GM21528 (cell line): ENCODE measurements around the gene GPC5.
"Not testable (repeated sequence)": the region's sequence is repeated elsewhere in the genome, so short reads cannot be mapped to it uniquely, and the experiment has no call there.

Experiments used
- ATAC-seq: cut with Tn5 transposase; IDR thresholded peaks from one replicate; pipeline ENCODE4 v1.9.1; 2021; ENCODE audit warnings: mild to moderate bottlenecking, moderate library complexity; ENCODE audit not compliant: unreplicated experiment, low FRiP score

Gene GPC5

DNA sequence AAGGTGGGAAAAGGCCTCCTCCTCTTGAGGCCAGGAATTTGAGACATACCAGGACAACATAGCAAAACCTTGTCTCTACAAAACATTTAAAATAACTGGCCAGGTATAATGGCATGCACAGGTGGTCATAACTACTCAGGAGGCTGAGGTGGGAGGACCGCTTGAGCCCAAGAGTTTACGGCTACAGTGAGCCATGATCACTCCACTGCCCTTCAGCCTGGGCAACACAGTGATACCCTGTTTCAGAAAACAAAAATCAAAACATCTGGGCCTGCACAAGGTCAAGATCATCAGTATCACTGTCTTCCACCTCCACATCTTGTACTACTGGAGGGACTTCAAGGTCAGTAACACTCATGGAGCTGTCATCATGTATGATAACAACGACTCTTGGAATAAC, 1085.5 kb downstream of the GPC5 start:
- no peak for ATAC-seq

DNA sequence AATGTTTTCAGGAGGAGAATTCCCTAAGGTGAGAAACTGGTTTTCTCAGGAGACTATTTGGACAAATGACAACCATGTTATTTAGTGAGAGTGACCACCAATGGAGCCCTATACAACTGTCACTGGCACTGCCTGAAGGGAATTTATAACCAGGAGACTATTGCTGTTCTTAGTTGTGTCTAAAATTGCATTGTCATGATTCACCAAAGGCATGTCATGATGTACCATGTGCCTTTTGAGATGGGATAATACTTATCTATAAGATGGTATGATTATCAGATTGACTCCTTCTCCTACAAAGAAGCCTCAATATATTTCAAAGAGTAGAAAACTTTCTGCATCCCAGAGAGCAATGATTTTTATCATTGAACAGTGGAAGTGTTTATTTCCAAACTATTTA, 1088.8 kb downstream of the GPC5 start:
- ATAC-seq: no peak

DNA sequence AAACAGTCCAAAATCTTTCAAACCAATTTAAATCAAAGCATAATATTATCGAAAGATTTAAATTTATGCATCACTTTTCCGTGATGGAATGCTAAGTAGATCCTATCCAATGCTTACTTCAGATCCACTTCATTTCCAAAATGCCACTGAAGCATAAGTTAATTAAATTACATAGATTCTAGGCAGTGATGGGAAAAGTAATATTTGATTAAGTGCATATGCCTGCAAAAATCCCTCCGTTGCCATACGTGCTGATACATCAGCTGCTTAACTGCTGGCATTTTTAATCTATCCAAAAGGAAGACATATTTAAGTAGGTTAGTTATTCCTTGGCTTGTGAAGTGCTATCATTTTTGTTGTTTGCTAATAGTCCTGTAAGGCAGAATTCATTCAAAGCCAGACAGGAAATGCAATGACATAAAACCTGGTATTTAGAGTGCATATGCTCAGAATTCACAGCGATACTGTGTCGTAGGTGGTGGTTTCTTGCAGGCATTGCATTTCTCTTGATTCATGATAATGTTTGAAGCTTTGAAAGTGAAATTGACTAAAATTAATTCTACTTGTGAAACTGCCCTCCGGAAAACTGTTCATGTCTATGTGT, 1089.9 kb downstream of the GPC5 start:
- no peak for ATAC-seq

DNA sequence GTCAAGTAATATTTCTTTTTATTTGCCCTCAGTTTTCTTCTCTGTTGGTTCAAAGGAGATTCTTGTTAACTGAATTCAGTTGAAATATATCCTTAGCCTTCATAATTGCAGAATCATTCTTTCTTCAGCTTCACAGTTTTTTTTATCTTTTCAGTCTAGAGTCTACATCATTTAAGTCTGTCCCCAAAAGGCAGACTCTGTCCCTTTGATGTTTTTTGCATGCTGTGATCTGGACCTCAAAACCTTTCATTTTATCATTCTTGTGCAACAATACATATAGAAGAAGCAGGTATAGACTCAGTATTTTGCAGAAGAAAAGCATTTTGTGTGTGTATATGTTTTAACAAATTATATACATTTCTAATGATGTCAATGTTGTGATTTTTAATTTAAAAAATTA, 1093.4 kb downstream of the GPC5 start:
- no peak for ATAC-seq

DNA sequence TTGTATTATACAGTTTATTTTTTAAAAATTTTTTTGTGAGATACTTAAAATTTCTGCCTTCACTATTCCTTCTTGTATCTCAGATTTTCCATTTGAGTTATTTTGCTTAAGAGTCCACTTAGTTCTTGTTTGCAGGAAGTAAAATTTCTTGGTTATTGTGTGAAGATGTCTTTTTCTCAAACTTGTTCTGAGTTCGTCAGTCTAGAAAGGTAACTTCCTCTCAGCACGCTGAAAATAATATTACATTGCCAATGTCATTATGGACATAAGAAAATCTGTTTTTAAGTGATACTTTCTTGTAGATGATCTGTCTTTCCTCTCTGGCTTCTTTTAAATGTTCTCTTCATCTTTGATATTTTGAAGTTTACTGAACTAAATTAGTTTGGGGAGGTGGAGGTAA, 1096.5 kb downstream of the GPC5 start:
- ATAC-seq: no peak

DNA sequence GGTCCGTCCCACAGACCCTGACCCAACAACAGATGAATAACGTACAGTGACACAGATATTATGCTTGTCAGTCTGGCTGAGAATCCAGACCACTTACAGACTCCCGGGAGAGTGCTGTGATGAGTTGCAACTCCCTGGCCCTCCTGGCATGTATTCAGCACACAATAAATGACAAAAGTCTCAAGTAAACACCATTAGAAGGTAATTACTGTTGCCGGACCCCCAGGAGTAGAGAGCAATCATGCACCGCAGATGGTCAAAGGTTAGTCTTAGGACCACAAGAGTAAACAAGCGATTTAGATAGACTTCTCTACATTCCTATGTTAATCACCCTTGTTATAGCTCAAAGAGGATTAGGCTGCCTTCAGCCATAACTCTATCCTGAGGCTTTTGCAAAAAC, 1101.8 kb downstream of the GPC5 start:
- no peak for ATAC-seq

DNA sequence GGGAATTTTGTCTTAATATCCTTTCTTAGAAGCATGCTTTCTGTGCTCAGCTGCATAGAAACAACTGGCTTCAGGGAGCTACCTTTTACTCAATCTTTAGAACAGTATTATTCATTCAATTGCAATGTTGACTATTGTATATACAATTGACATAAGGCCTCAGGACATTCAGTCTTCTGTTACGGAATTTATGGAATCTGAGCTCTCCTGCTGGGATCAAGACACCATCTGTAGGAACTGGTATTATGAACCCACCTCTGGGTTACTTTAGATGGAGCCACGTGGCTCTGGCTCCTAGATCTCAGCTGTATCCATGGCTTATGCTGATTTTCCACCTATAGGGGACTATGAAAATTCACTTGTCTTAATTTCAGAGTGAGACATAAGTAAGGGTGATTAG, 1112.0 kb downstream of the GPC5 start:
- no peak for ATAC-seq

DNA sequence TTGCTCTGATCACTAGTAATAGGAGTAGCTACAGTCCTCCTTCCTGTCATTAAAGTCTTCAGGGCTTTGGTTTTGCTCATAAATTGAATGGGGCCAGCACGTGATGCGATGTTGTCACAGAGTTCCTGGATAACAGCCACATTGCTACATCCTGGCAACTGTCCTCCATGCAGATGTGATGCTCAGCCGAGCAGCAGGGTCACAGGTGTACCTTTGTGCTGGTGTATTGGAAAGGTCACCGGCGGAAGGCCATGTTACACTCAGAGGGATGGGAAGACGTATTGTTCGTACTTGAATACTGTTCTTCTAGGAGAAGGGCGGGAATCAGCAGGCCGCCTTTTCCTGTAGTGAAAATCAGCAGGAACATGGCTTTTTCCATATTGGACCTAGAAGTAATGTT, 1114.4 kb downstream of the GPC5 start:
- no peak for ATAC-seq

DNA sequence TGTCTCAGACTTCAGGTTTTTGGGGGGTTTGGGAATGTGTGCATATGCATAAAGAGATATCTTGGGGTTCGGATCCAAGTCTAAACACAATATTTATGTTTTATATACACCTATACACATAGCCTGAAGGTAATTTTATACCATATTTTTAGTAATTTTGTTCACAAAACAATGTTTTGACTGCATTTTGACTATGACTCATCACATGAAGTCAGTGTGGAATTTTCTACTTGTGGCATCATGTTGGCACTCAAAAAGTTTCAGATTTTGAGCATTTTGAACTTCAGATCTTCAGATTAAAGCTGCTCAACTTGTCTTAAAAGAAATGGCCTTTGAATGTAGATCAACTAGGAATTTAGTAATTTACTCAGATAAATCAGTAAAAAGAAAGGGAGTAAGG, 1115.3 kb downstream of the GPC5 start:
- ATAC-seq: no peak

DNA sequence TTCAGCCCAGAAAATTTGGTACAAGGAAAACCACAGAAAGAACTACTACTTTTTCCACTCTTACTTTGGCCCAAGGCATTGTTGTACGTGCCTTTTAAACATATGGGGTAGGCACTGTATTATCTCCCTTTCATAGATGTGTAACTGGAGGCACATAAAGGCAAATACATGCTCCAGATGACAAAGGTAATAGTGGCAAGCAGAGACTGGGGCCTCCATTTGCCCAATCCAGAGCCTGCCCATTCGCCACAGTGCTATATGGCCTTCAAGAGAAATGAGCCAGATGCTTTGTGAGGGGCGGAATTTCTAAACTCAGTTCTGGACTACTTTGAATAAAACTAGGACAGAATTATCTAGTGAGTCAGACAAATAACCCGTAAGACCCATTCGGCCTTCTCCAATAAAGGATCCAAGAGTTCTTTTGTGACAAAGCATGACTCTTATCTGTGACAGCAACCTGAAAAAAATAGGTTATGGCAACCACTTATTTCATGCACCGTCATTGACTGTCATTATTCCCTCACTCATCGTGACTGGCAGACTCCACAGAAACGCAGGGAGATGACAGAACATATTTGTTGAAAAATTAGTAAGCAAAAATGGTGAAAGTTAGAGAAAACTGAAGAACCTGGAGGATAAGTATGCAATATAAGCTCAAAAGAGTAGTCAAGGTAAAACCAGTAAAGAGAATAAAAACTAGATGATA, 1116.2 kb downstream of the GPC5 start:
- ATAC-seq: no peak

DNA sequence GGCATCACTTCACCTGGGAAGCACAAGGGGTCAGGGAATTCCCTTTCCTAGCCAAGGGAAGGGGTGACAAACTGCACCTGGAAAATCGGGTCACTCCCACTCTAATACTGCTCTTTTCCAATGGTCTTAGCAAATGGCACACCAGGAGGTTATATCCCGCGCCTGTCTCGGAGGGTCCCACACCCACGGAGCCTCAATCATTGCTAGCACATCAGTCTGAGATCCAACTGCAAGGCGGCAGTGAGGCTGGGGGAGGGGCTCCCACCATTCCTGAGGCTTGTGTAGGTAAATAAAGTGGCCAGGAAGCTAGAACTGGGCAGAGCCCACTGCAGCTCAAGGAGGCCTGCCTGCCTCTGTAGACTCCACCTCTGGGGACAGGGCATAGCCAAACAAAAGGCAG, 1118.5 kb downstream of the GPC5 start:
- ATAC-seq: not testable (repeated sequence)

DNA sequence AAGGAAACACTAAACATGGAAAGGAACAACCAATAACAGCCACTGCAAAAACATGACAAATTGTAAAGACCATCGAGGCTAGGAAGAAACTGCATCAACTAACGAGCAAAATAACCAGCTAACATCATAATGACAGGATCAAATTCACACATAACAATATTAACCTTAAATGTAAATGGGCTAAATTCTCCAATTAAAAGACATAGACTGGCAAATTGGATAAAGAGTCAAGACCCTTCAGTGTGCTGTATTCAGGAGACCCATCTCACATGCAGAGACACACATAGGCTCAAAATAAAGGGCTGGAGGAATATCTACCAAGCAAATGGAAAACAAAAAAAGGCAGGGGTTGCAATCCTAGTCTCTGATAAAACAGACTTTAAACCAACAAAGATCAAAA, 1120.2 kb downstream of the GPC5 start:
- ATAC-seq: not testable (repeated sequence)

DNA sequence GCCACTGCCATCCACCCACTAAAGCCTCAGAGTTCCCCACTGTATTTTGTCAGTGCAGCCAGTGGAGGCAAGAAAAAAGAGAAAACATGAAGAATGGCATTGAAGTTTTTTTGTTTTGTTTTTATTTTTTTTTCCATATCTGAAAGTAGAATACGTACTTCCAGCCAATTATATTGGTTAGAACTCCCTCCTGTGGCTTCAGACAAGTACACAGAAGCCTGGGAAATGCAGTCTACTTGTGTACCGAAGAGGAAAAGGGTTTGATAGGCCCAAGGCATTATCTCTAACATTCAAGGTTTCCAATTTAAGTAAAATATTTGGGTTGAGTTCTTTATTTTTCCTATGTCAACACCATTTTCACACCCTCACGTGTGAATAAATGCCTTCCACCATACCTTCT, 1131.9 kb downstream of the GPC5 start:
- no peak for ATAC-seq

DNA sequence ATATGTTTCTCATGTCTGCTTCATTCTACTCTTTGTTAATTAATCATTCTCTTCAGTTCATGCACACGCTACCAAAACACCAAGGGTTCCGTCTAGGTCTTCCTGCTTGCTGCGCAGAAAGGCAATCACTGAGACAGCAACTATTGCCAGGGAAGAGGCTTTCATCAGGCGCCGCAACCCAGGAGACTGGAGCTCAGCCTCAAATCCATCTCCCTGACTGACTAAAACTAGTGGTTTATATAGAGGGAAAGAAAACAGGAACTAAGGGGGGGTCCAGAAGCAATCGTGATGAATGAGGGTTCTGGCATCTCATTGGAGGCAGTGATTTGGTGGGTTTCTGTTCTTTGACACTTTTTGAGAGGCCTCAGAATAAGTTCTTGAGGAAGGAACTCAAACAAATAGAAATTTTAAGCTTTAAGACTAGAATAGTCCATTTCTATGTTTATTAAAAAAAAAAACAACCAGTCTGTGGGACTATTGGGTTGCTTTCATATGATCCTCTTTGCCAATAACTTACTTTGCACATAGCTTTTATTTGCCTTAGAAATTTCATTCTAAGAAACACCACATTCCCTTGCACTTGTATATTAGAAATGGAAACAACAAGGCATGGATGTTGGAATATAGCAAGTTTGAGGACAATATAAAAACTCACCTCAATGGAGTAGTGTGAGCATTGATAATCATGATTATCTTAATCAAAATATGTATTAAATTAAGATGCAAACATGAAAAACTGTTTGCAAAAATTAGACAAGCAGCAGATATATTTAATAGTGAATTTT, 1137.0 kb downstream of the GPC5 start:
- ATAC-seq: no peak

DNA sequence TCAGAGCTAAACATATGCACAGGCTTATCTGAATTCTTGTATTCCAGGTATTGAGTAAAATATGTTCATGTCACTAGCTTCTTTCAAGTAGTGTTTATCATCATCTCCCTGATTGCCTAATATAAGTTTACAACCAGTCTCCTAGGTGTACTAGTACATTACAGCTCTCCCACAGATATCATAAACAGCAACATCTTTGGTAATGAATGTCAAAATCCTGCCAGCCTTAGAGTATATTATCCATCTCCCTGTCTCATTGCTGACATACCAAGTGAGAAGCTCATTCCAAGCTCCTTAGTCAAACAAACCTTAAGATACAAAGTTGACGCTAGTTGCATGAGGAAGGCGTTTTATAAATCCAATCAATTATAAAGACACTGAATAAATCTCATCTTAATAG, 1139.0 kb downstream of the GPC5 start:
- ATAC-seq: no peak

DNA sequence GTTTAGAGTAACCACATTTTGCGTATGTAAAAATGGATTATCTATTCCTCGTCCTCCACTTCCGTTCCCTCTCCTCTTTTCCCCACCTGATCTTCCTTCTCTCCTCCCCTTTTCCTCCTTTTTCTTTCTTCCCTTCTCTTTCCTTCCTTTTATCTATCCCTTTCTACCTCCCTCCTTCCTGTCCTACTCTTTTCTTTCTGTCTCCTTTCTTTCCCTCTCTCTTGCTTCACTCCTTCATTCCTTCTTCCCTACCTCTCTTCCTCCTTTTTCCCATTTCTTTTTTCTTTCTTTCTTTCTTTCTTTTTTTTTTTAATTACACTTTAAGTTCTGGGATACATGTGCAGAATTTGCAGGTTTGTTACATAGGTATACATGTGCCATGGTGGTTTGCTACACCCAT, 1139.7 kb downstream of the GPC5 start:
- no peak for ATAC-seq

DNA sequence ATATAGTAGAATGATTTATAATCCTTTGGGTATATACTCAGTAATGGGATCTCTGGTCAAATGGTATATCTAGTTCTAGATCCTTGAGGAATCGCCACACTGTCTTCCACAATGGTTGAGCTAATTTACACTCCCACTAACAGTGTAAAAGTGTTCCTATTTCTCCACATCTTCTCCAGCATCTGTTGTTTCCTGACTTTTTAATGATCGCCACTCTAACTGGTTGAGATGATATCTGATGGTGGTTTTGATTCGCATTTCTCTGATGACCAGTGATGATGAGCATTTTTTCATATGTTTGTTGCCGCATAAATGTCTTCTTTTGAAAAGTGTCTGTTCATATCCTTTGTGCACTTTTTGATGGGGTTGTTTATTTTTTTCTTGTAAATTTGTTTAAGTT, 1140.7 kb downstream of the GPC5 start:
- not testable (repeated sequence) for ATAC-seq

DNA sequence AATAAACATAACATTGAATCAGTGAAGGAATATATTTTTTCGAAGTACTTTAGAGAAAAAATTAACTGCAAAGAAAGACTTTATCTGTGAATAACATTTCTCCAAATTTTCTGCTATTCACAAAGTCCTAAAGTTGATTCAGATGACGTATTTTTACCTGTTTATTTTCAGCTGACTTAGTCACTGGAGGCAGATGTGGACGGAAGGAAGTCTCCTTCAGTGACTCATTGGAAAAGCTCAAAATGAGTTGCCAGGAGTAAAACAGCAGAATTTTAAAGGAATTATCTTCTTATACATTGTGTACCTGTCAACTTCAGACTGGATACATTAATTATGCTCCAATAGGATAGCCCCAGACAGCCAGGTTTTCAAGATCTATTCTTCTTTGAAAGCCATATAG, 1148.8 kb downstream of the GPC5 start:
- ATAC-seq: no peak

DNA sequence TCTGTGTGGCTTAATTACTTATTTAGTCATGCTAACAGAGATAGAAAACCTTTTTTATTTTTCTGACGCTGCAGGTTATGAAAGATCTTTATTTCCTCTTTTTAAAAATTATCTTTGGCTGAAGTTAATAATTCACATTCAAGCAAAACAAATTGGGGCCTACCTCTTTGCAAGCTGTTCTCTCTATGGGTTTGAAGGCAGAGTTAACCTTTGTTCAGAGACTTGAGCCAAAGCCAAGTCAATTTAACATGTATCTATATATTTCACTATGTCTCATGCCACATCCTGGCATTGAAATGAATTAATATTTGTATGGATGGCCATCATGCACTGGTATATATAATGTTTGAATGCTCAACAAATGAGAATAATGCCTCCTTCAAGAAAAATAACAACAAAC, 1150.9 kb downstream of the GPC5 start:
- no peak for ATAC-seq

DNA sequence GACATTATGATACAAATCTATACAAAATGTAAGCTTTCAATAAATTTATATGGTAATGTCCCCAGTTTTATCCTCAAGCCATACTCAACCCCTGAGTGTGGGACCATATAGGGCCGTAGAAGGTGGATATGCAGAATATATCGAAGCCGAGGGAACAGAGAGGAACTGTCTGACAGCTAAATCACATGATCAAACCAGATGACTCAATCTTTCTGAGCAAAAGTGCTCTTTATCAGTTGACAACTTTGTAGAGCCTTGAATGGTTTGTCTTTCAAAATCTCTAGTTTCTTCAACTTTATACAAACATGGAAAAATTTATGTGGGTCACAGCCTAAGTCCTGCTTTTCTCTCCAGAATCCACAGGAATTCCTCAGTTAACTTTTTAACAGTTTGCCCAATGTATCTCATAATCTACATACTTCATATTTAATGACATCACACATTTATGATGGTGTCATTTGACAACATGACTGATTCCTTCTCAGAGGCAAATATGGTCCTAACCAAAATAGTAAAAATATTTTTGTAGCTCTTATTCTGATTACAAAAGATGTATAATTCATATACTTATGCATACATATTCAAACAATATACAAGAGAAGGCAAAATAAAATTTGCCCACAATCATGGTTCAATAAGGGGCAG, 1155.2 kb downstream of the GPC5 start:
- no peak for ATAC-seq

DNA sequence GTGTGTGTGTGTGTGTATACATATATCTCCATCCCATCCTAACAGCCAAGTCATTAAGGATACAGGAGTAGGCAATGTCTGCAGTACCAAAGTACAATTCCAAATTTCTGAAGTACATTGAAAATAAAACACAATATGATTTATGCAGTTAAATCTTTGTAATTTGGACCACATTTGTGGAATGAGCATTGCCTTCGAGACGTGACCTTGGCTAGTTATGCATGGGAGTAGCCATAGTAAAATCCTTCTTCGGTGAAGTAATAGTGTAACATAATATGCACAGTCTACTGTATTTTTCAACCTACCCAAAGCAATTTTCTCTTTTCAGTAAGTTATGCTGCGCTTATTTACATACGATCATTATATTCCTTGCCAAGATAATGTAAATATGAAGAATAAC, 1162.5 kb downstream of the GPC5 start:
- ATAC-seq: no peak
